D721Med (cell line): ENCODE measurements around the gene LRRC4B.

Experiments
- DNase-seq: peaks from one replicate; pipeline ENCODE4 v3.0.0; 2011; ENCODE audit warnings: low spot score; ENCODE audit not compliant: insufficient read length
- FAIRE-seq: peaks from 2 replicates; lab custom pipeline; 2011; peaks lifted over from hg19 to GRCh38; lab: Jason Lieb, UNC
- TF ChIP-seq, protein P1 (sequence below): IDR thresholded peaks from 2 replicates; pipeline ENCODE4 v1.5.1; 2012; ENCODE audit warnings: mild to moderate bottlenecking, control low read depth; ENCODE audit not compliant: insufficient read depth; ENCODE audit errors: missing control alignments

LRRC4B gene

DNA sequence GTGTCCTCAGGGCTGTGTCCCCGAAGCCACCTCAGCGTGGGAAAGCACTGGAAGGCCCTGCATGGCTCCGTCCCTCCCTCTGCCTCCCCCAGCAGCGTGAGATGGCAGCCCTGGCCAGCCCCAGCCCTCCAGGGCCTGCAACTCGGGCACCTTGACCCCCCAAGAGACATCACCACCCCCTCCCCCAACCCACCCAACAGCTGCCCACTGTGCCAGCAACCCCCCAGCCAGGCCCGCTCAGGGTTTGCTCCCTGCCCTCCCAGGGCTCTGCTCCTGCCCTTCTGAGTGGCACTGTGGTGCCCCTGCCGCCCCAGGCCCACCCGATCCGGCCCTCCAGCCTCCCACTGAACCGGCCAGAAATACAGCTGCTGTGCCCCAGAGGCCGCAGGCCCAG, 53.1 kb downstream of the LRRC4B start:
- no peak for DNase-seq
- TF ChIP-seq, protein P1, sequence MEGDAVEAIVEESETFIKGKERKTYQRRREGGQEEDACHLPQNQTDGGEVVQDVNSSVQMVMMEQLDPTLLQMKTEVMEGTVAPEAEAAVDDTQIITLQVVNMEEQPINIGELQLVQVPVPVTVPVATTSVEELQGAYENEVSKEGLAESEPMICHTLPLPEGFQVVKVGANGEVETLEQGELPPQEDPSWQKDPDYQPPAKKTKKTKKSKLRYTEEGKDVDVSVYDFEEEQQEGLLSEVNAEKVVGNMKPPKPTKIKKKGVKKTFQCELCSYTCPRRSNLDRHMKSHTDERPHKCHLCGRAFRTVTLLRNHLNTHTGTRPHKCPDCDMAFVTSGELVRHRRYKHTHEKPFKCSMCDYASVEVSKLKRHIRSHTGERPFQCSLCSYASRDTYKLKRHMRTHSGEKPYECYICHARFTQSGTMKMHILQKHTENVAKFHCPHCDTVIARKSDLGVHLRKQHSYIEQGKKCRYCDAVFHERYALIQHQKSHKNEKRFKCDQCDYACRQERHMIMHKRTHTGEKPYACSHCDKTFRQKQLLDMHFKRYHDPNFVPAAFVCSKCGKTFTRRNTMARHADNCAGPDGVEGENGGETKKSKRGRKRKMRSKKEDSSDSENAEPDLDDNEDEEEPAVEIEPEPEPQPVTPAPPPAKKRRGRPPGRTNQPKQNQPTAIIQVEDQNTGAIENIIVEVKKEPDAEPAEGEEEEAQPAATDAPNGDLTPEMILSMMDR: no peak
- FAIRE-seq: no peak

DNA sequence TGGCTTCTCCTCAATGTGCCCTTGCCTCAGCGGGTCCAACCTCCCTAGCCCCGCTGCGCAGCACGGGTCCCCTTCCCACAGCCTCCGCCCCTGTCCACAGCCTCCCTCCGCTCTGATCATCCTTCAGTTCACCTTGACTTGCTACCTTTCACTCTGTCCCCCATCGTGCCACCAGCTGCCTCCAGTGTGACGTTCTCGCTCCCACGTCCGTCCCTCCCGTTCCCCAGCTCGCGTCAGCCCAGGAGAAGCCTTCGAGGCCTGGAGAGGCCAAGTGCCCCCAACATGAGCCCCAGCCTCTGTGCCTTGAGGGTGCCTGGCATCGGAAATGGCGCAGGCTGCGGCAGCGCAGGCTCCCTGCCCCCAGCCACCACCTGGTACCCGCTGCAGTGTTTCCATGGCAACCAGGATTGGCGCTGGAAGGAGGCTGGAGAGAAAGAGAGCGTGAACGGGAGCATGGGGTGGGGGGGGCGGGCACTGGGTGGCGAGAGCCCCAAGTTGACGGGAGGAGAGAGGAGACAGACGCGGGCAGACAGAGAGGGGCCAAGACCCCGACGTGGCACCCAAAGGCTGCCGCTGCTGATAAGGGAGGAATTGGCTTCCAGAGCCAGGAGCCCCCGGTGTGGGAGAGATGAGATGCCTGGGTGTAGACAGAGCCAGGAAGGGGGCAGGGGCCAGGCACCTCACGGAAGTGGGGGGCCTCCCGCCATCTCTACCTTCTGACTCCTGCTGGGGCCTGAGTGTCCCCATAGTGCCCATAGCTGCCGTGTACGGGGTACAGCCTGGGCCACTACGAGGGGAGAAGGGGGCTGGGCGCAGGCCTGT, 53.7 kb downstream of the LRRC4B start:
- FAIRE-seq: no peak
- no peak for DNase-seq

DNA sequence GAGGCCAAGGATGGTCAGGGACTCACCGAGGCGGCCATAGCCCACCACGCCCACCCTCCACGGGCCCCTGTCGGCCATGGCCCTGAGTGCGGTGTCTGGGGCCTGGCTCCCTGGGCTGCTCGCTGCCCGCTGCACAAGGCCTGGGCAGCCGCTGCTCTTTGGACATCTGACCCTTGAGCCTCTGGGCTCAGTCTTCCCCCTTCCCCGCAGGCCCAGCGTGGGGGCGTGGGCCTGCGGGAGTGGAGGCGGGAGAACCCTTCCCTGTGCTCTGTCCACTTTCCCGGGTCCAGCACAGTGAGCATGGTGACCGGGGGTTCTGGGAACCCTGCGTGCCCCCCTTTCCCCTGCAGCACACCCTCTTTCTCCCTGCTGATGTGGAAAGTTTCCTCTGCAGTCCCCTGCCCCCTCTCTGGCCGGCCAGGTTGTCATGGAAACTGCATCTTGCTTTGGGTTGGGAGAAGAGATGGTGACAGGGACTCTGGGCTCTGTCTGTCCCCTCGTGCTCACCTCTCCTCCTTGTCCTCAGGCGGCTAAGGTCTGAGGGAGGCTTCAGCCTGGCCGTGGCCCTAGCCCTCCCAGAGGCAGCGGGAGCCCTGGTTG, 54.4 kb downstream of the LRRC4B start, which contains the start of gene ASPDH:
ASPDH (minus strand) TSS at position 168 of the 600 bp plus-strand sequence; CDS start at position 78, 90 bp downstream.
- DNase-seq (no peak), FAIRE-seq (no peak)
- TF ChIP-seq, protein P1: no peak

More for the DNA sequence above, 53.7 kb downstream of the LRRC4B start:
- TF ChIP-seq, protein P1: no peak

DNA sequence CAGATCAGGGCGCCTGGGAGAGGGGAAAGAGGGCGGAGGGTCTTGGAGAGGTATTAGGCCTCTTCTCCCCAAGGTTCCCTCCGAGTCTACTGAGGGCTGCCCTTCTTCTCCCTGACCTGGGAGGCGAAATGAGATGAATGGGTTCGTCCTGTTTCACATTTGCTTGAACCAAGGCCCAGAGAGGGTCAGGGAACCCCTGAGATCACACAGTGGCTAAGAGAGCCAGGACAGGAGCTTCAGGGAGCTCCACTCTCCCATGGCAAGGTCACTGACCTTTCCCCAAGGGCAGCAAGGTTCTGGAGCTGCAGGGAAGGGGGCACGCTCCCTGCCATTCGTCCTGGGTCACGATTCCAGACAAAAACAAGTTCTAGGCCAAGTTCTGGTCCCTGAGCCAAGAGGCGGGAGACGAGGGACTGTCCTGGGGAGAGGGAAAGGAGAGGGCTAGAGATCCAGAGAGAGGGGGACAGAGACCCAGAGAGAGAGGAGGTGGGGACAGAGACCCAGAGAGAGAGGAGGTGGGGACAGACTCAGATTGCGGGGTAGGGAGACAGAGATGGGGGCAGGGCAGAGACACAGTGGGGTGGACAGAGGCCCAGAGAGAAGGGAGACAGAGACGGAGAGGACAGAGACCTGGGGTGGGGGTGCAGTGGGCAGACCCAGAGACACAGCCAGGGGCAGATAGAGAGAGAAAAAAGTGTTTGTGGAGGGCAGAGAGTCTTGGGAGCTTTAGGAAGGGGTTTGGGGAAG, 55.1 kb downstream of the LRRC4B start:
- FAIRE-seq: no peak
- DNase-seq: no peak
- TF ChIP-seq, protein P1: no peak

DNA sequence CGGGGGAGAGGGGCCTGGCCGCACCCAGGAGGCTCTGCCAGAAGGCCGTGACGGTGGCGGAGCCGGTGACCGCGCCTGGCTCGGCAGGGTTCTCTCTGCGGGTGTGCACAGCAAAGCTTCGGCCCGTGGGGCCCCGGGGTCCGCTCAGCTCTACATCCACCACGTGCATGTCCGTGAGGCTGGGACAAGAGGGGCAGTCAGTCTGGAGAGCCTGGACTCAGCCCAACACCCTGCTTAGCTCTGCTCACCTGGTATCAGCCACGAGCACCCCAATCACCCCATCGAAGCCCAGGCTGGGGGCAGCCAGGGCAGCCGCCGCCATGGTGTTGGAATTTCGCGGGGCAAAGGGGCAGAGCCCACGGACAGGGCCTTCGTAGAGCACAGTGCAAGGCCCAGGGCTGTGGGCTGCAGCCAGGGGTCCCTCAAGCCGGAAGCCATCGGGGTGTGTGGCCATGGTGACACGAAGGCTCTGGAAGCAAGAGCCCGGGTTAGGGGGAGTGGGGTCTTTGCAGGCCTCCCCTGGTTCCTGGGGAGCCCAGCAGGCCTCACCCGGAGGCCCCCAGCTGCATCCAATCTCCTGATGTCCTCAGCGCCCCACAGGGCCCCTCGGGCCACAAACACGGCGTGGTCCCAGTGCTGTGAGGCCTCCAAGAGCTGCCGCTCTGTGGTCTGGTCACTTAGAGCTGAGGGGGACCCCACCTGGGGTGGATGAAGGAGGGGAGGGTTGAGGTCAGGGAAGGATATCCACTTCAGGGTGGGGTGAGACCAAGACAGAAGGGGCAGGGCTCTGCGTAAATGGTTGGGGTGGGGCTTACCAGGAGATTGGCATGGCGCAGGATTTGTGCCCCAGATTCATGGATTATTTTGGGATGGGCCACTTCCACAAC, 55.9 kb downstream of the LRRC4B start:
- FAIRE-seq (no peak), DNase-seq (no peak)
- TF ChIP-seq, protein P1: no peak

DNA sequence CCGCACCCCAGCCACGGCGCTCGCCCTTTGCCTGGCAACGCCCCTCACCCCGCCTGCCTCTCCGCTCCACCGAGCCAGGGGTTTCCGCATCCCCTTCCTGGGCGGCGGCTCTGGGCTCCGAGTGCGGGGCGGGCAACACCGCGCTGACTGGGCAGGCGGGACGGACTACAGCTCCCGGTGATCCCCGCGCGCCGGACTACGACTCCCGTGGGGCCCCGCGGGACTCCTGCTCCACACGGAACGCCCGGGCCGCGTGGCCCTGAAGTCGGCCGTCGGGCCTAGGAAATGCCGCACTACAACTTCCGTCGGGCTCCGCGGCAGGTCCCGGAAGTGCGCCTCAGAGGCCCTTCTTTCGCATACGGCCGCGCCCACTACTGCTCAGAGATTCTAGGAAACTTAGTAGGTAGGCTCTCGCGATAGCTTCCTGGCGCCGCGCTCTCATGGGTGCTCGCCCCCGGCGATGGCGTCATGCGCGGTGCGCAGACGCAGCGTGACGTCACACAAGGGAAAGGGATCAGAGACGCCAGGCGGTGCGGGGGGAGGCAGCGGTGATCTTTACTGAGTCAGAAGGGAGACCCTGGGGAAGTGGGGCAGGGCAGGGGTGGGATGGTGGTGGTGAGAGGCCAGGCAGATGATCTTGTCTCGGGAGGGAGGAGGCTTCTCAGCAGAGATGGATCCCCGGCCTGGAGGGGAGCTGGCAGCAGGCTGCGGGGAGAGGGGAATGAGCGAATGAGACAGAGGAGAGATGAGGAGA, 57.0 kb downstream of the LRRC4B start, which contains the start of gene JOSD2:
JOSD2 (minus strand) TSS at position 123 of the 754 bp plus-strand sequence. CDS start 760 bp downstream, outside the sequence.
- FAIRE-seq (no peak), DNase-seq (peak; percentile 96)
- TF ChIP-seq, protein P1: no peak
